HCT116 (cell line): ENCODE results near the gene MYO3B. TPM values are rescaled to one million over a fixed set of nuclear protein-coding genes. Genes with fewer than 3 reads are reported as not detected.

Experiments
- ATAC-seq: fragments of 200-7000 bp; cut with Tn5 transposase; 2 replicates; pipeline ENCODE4 v1.9.1; 2020; ENCODE audit warnings: mild to moderate bottlenecking, moderate library complexity
- BruUV-seq: library from RNA; stranded (reverse); fragments of 400-500 nt; replicated peaks from 2 replicates; lab custom pipeline; 2021; lab: Mats Ljungman, UMichigan
- CTCF ChIA-PET: fragments of 300-600 bp; sonication (Branson Sonifier 250); formaldehyde crosslinking; loops from one replicate; lab custom pipeline; 2021; ENCODE audit warnings: antibody characterized with exemption; lab: Charles Lee
- POLR2A ChIA-PET: fragments of 300-600, 350-600 bp; sonication (Branson Sonifier 250); formaldehyde crosslinking; loops from one replicate; lab custom pipeline; 2021; ENCODE audit warnings: antibody characterized with exemption; lab: Charles Lee
- RAD21 ChIA-PET, 2 experiments: fragments of 300-600 bp; sonication (Branson Sonifier 250); formaldehyde crosslinking; loops; one replicate each; lab custom pipeline; 2023; ENCODE audit warnings: low total read pairs in 2 of 2; ENCODE audit not compliant: uncharacterized antibody in 2 of 2, unreplicated experiment in 2 of 2, low non-redundant PET in 1 of 2; lab: Charles Lee
- DNase-seq: peaks from one replicate; pipeline ENCODE4 v3.0.0-alpha.2; 2010; ENCODE audit warnings: low read depth, low spot score
- H2AFZ ChIP-seq: fragments of 200-600 bp; shearing (Covaris generic), sonication (generic); 2 replicates; pipeline ENCODE4 v1.6.1; 2017; ENCODE audit warnings: low read depth, mixed run types, mixed read lengths, antibody characterized with exemption, low read length; ENCODE audit not compliant: poor library complexity, severe bottlenecking
- H3K27ac ChIP-seq: 2 replicates; pipeline ENCODE4 v1.5.1; 2012; ENCODE audit warnings: low read depth, low read length
- H3K27me3 ChIP-seq: fragments of 200-600 bp; sonication (generic); 2 replicates; pipeline ENCODE4 v1.6.1; 2016; ENCODE audit warnings: mixed run types, low read length, mixed read lengths; ENCODE audit not compliant: insufficient read depth
- H3K36me3 ChIP-seq, 2 experiments: fragments of 200-500 bp in 1 of 2; fragments of 200-600 bp in 1 of 2; sonication (Bioruptor generic) in 1 of 2; sonication (generic) in 1 of 2; 2 replicates each; pipeline versions ENCODE4 v1.5.1 to v1.6.1; 2014 to 2016; ENCODE audit warnings: low read length in 2 of 2, inconsistent platforms in 1 of 2, mixed read lengths in 1 of 2, mixed run types in 1 of 2; ENCODE audit not compliant: insufficient read depth in 2 of 2, control insufficient read depth in 1 of 2
- H3K4me1 ChIP-seq, 2 experiments: fragments of 200-600 bp in 1 of 2; sonication (generic) in 1 of 2; 2 replicates each; pipeline versions ENCODE4 v1.5.1 to v1.6.1; 2012 to 2017; ENCODE audit warnings: low read length in 2 of 2, inconsistent platforms in 1 of 2, mild to moderate bottlenecking in 1 of 2, mixed read lengths in 1 of 2, mixed run types in 1 of 2, moderate library complexity in 1 of 2; ENCODE audit not compliant: insufficient read depth in 2 of 2, control insufficient read depth in 1 of 2
- H3K4me2 ChIP-seq: fragments of 200-600 bp; sonication (generic); 2 replicates; pipeline ENCODE4 v1.6.1; 2017; ENCODE audit warnings: mixed run types, low read length, mixed read lengths
- H3K4me3 ChIP-seq, 2 experiments: fragments of 200-600 bp in 1 of 2; sonication (generic) in 1 of 2; replicated peaks in 1 of 2; 2 replicates each; pipeline ENCODE4 v1.5.1; 2011 to 2016; ENCODE audit warnings: low read length in 2 of 2, control low read depth in 1 of 2, low read depth in 1 of 2, mild to moderate bottlenecking in 1 of 2, mixed read lengths in 1 of 2, mixed run types in 1 of 2
- H3K79me2 ChIP-seq: fragments of 200-600 bp; sonication (generic); 2 replicates; pipeline ENCODE4 v1.6.1; 2017; ENCODE audit warnings: mild to moderate bottlenecking, mixed run types, low read length, moderate library complexity, mixed read lengths; ENCODE audit not compliant: insufficient read depth
- H3K9ac ChIP-seq: fragments of 200-600 bp; sonication (generic); 2 replicates; pipeline ENCODE4 v1.6.1; 2016; ENCODE audit warnings: low read length, mixed read lengths
- H3K9me2 ChIP-seq: fragments of 200-600 bp; sonication (generic), shearing (Covaris generic); 2 replicates; pipeline ENCODE4 v1.6.1; 2017; ENCODE audit warnings: mixed run types, mild to moderate bottlenecking, moderate library complexity; ENCODE audit not compliant: insufficient read depth
- H3K9me3 ChIP-seq, 2 experiments: fragments of 200-500 bp in 1 of 2; fragments of 200-600 bp in 1 of 2; sonication (Bioruptor generic) in 1 of 2; sonication (generic) in 1 of 2; 2 replicates each; pipeline ENCODE4 v1.6.1; 2014 to 2017; ENCODE audit warnings: low read length in 2 of 2, mixed read lengths in 2 of 2, inconsistent platforms in 1 of 2, low read depth in 1 of 2, mild to moderate bottlenecking in 1 of 2, mixed run types in 1 of 2, moderate library complexity in 1 of 2; ENCODE audit not compliant: control insufficient read depth in 1 of 2, insufficient read depth in 1 of 2
- H4K20me1 ChIP-seq: fragments of 200-600 bp; sonication (generic), shearing (Covaris generic); 2 replicates; pipeline ENCODE4 v1.6.1; 2017; ENCODE audit warnings: mixed run types, mild to moderate bottlenecking, moderate library complexity; ENCODE audit not compliant: insufficient read depth
- ATF3 ChIP-seq: IDR thresholded peaks from 2 replicates; pipeline ENCODE4 v1.6.1; 2012
- CBX3 ChIP-seq: IDR thresholded peaks from 2 replicates; pipeline ENCODE4 v1.6.1; 2012; ENCODE audit warnings: low read depth
- CEBPB ChIP-seq: IDR thresholded peaks from 2 replicates; pipeline ENCODE4 v1.6.1; 2012; ENCODE audit warnings: low read depth
- CTCF ChIP-seq, 3 experiments: fragments of 200-600 bp in 1 of 3; sonication (generic) in 1 of 3; IDR thresholded peaks in 2 of 3; conservative IDR thresholded peaks in 1 of 3; 2 replicates each; pipeline ENCODE4 v1.5.1; 2012 to 2017; ENCODE audit warnings: low read depth in 2 of 3, low read length in 2 of 3, antibody characterized with exemption in 1 of 3, borderline replicate concordance in 1 of 3, control low read depth in 1 of 3, mild to moderate bottlenecking in 1 of 3, mixed read lengths in 1 of 3, mixed run types in 1 of 3, moderate library complexity in 1 of 3; ENCODE audit not compliant: insufficient read depth in 1 of 3
- EZH2 ChIP-seq: fragments of 200-600 bp; sonication (generic); IDR thresholded peaks from 2 replicates; pipeline ENCODE4 v1.6.1; 2017; ENCODE audit warnings: antibody characterized with exemption, mixed run types
- EZH2phosphoT487 ChIP-seq: fragments of 200-600 bp; IDR thresholded peaks from 2 replicates; pipeline ENCODE4 v1.6.1; 2018; ENCODE audit warnings: antibody characterized with exemption, borderline replicate concordance
- FOSL1 ChIP-seq: IDR thresholded peaks from 2 replicates; pipeline ENCODE4 v1.6.1; 2012; ENCODE audit warnings: low read depth
- JUND ChIP-seq: IDR thresholded peaks from 2 replicates; pipeline ENCODE4 v1.6.1; 2012
- MAX ChIP-seq: IDR thresholded peaks from 2 replicates; pipeline ENCODE4 v1.6.1; 2012
- POLR2A ChIP-seq: IDR thresholded peaks from 2 replicates; pipeline ENCODE4 v1.7.0; 2011; ENCODE audit warnings: borderline replicate concordance; ENCODE audit not compliant: insufficient read depth, insufficient read length; ENCODE audit errors: extremely low read depth
- POLR2AphosphoS5 ChIP-seq: IDR thresholded peaks from 2 replicates; pipeline ENCODE4 v1.6.1; 2011; ENCODE audit warnings: mild to moderate bottlenecking, low read depth, low read length, moderate library complexity
- RAD21 ChIP-seq: IDR thresholded peaks from 2 replicates; pipeline ENCODE4 v1.6.1; 2012; ENCODE audit warnings: low read depth, mild to moderate bottlenecking
- SIN3A ChIP-seq: IDR thresholded peaks from 2 replicates; pipeline ENCODE4 v1.6.1; 2012; ENCODE audit warnings: low read depth
- SP1 ChIP-seq: IDR thresholded peaks from 2 replicates; pipeline ENCODE4 v1.6.1; 2012; ENCODE audit warnings: low read depth
- TCF7L2 ChIP-seq: IDR thresholded peaks from 2 replicates; pipeline ENCODE4 v1.7.0; 2011; ENCODE audit warnings: borderline replicate concordance, inconsistent platforms; ENCODE audit not compliant: insufficient read depth, insufficient read length; ENCODE audit errors: extremely low read depth
- YY1 ChIP-seq: IDR thresholded peaks from 2 replicates; pipeline ENCODE4 v1.6.1; 2011; ENCODE audit warnings: low read length, low read depth, moderate library complexity, mild to moderate bottlenecking; ENCODE audit not compliant: insufficient replicate concordance; ENCODE audit errors: extremely low read depth
- ZFX ChIP-seq: fragments of 450-650 bp; IDR thresholded peaks from 2 replicates; pipeline ENCODE4 v1.6.1; 2017
- ZNF274 ChIP-seq: fragments of 200-500 bp; sonication (Bioruptor generic); IDR thresholded peaks from 2 replicates; pipeline ENCODE4 v1.6.1; 2014; ENCODE audit warnings: mild to moderate bottlenecking, low read depth, low read length, inconsistent platforms
- intact Hi-C: fragments of 100-400 bp; cut with micrococcal nuclease; formaldehyde crosslinking; loops from 2 replicates; pipeline ENCODE4 v1.10.0; 2022
- total RNA-seq: library from RNA; stranded (reverse); gene quantifications from one replicate; pipeline ENCODE4 v1.2.1, GENCODE V29; 2021; ENCODE audit not compliant: unreplicated experiment

The MYO3B gene
- total RNA-seq, 1 experiment from 2014 or later = not detected

- Histone ChIP-seq H4K20me1 (no peaks in the 10 kb centered on the region), H3K9me3 (no peaks in the 10 kb centered on the region), H3K9me2 (no peaks in the 10 kb centered on the region), H3K4me2 (no peak overlapping the region), H3K27ac (no peak overlapping the region), H3K79me2 (no peaks in the 10 kb centered on the region), H3K4me3 (no peak overlapping the region), H3K36me3 (no peaks in the 10 kb centered on the region), H3K27me3 (no peaks in the 10 kb centered on the region), H2AFZ (no peak overlapping the region), H3K9ac (no peak overlapping the region), H3K4me1 (no peaks in the 10 kb centered on the region)
- ChIA-PET RAD21 (no interaction called here), CTCF (interaction anchor here (0.6 to 3.1 kb wide), 7 partner anchors 8 to 438 kb away, joined by 3 to 24 read pairs (median 4); partner anchors contain the start of gene GAD1), POLR2A (interaction anchor here (0.6 kb wide), 1 partner anchor 440 kb away, joined by 4 read pairs; no protein-coding TSS in a partner anchor)
- ATAC-seq (no peak), DNase-seq (no peak)
- no TSS peak for BruUV-seq
- intact Hi-C loops = no loop called here
- TF ChIP-seq RAD21 = peak; percentile 44; the same call in 1 of the 2 replicates
- TF ChIP-seq CEBPB = no peak
- TF ChIP-seq CTCF (IDR thresholded peaks at IDR 0.05 in 2 of 3, conservative IDR thresholded peaks at IDR 0.05 in 1 of 3; ENCODE audit: borderline replicate concordance in 1 of 3, insufficient read depth in 1 of 3, low read depth in 2 of 3, low read length in 2 of 3) = peak; percentile 22 to 40 (median 25); a peak in 3 of 6 replicates
Measured at GRCh38 chr2:170377500-170378207, 199.7 kb downstream of the MYO3B start.

GRCh38 chr2:170380267-170380666, 202.3 kb downstream of the MYO3B start:
- Histone ChIP-seq H3K27me3 (no peaks in the 10 kb centered on the region), H3K27ac (no peak overlapping the region), H3K9me3 (no peaks in the 10 kb centered on the region), H3K4me2 (no peak overlapping the region), H3K79me2 (no peaks in the 10 kb centered on the region), H4K20me1 (no peaks in the 10 kb centered on the region), H2AFZ (no peak overlapping the region), H3K4me3 (no peak overlapping the region), H3K4me1 (no peaks in the 10 kb centered on the region), H3K9ac (no peak overlapping the region), H3K9me2 (no peaks in the 10 kb centered on the region), H3K36me3 (no peaks in the 10 kb centered on the region)
- intact Hi-C loops = loop anchor here (10.0 kb wide), 1 partner anchor 935 kb away; no protein-coding TSS in a partner anchor
- RAD21 ChIA-PET = interaction anchor here in 1 of 2 experiments (2.2 kb wide), 1 partner anchor 435 kb away, joined by 4 read pairs; no protein-coding TSS in a partner anchor
- CTCF ChIA-PET = interaction anchor here (3.1 kb wide), 2 partner anchors 11 to 435 kb away, joined by 20 to 24 read pairs; partner anchors contain the start of gene GAD1
- no TSS peak for BruUV-seq
- DNase-seq = no peak
- ATAC-seq = no peak
- POLR2A ChIA-PET = no interaction called here
- TF ChIP-seq EZH2phosphoT487 (no peak), EZH2 (no peak), CBX3 (no peak), SP1 (no peak), POLR2A (no peak), ATF3 (no peak), ZFX (no peak), YY1 (no peak), ZNF274 (no peak), FOSL1 (no peak), SIN3A (no peak), TCF7L2 (no peak), POLR2AphosphoS5 (no peak), JUND (no peak), RAD21 (no peak), CEBPB (no peak), MAX (no peak)
